HG03103 (cell line): ENCODE measurements around the gene BCAS3.
"Not testable (repeated sequence)": the region's sequence is repeated elsewhere in the genome, so short reads cannot be mapped to it uniquely, and the experiment has no call there.

Source experiments
- ATAC-seq: cut with Tn5 transposase; IDR thresholded peaks from one replicate; pipeline ENCODE4 v1.9.1; 2021; ENCODE audit warnings: low read depth; ENCODE audit not compliant: unreplicated experiment

Gene BCAS3

DNA sequence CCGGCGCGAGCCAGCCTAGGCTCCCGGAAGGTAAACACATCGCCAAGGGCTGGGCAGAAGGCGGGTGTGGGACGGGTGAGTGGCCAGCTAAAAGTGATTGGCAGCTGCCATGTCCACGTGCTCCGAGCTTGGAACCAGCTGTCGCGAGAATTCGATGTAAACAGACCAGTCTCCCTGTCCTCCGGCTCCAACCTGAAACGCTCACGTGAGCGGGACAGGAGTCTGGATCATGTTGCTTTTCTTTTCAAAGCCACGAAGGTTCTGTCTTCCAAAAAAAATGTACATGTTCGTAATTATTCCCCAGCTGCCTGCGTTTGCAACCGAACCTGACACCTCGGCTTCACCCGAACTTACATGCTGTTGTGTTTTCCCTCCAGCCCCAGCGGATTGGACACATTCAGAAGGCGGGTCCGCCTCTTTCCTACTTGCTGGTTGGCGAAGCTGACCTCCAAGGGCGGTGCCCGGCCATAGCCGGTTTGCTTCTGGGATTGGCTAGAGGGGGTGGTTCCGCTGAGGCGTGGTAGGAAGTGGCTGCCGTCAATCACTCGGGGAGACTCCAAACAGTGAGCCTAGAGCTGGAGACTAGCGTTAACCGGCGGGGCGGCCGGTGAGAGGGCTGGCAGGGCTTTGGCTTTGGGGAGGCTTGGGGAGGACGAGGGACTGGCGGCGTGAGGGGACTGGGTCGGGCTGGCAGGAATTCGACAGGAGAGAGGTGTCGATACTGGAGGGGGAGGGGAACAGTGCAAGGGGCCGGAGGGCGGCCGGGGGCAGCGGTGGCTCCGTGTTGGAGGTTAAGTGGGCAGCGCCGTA, at the start of gene BCAS3:
BCAS3 (plus strand) TSS at position 544 of the 810 bp plus-strand sequence.
- ATAC-seq = peak; percentile 95

DNA sequence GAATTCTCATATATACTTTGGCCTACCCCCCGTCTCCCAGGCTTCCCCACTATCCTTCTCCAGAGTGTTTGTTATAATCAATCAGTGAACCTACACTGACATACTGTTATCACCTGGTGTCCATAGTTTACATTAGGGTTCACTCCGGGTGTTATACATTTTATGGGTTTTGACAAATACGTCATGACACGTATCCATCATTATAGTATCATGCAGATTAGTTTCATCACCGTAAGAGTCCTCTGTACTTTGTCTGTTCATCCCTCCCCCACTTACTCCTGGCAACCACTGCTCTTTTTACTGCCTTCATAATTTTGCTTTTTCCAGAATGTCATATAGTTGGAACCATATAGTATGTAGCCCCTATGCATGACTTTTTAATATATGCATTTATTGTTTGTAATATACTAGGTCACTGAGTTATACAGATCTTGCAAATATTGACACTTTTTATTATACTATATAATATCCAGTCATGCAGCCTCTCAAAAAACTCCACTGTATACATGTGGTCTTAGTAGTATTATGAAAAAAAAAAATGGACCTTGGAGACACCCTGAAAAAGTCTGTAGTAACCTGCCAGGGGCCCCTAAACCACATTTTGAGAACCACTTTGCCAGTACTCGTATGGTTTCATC, 49.3 kb upstream of the BCAS3 start:
- ATAC-seq = no peak

DNA sequence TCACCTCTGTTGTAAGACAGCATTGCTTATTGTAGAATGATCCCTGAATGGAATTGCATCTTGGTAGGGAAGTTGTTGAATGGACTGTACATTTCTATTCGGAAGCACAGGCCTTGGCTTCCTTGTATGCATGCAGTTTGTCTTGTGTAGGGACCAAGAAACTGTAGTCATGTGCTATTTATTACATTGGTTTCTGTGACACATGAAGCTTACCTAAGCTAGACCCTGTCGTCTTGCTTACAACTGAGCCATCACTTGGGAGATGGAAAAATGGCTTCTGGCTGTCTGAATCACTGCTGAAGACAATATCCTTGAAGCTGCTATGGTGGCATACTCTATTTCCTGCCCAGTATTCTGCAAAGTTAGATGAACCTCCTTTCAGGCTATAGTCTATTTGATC, 48.5 kb upstream of the BCAS3 start:
- ATAC-seq = no peak

DNA sequence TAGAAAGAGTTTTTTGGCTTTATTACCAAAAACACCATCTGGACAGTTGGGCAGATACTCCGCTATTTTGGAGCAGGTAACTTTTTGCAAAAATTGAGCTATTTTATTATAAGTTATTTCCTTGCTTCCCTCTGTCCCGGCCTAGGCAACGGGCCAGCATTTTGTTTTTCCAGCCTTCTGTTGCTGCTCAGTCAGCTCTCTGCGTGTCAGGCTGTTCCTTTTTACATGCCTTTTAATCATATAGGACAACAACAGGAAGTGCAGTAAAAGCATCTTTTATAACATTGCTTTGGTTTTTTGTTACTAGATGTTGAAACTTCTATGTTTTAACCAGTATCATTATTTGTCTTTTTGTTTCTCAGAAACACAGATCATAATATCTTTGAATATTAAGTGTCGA, 47.3 kb upstream of the BCAS3 start:
- no peak for ATAC-seq

DNA sequence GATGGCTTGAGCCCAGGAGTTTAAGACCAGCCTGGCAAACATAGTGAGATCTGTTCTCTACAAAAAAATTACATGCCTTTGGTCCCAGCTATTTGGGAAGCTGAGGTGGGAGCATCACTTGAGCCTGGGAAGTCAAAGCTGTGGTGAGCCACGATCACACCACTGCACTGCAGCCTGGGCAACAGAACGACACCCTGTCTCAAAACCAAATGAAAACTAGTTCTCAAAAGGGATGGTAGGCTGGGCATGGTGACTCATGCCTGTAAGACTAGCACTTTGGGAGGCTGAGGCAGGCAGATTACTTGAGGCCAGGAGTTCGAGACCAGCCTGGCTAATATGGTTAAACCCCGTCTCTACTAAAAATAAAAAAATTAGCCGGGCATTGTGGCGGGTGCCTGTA, 46.5 kb upstream of the BCAS3 start:
- no peak for ATAC-seq

DNA sequence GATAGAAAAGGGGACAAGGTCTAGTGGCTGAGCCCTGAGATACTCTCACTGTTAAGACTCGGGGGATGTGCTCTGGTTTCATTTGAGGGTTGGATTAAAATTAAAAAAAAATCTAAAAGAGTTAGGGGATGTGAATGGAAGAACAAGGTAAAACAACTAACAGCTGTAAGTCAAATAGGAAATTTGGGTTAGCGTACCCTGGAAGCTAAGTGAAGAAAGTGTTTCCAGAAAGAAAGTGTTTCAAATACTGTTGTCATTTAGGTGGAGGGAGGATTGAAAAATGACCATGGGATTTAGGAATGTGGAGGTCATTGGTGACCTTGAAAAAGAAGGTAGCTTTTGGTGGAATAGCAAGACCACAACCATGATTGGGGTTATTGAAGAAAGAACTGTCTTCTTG, 40.0 kb upstream of the BCAS3 start:
- ATAC-seq = no peak

DNA sequence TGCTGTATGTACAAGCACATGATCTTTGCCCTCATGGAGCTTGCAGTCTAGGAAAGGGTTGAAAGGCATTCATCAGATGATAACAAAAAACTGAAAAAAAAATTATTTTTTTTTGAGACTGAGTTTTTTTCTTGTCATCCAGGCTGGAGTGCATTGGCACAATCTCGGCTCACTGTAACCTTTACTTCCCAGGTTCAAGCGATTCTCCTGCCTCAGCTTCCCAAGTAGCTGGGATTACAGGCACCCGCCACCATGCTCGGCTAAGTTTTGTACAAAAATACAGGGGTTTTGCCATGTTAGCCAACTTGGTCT, 38.7 kb upstream of the BCAS3 start:
- ATAC-seq = no peak

DNA sequence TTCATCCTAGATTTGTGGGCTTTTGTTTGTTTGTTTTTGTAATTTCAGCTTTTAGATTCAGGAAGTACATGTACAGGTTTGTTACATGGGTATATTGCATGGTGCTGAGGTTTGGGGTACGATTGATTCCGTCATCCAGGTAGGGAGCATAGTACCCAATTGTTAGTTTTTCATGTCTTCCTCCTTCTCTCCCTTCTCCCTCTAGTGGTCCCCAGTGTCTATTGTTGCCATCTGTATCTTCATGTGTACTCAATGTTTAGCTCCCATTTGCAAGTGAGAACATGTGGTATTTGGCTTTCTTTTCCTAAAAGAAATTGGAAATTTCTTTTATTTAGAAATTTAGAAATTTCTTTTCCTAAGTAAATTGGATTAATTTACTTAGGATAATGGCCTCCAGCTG, 37.1 kb upstream of the BCAS3 start:
- no peak for ATAC-seq

DNA sequence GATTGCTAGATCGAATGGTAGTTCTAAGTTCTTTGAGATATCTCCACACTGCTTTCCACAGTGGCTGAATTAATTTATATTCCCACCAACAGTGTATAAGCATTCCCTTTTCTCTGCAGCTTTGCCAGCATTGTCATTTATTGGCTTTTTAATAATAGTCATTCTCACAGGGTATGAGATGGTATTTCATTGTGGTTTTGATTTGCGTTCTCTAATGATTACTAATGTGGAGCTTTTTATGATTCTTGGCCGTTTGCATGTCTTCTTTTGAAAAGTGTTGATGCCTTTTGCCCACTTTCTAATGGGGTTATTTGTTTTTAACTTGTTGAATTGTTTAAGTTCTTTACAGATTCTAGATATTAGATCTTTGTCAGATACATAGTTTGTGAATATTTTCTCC, 36.5 kb upstream of the BCAS3 start:
- no peak for ATAC-seq

DNA sequence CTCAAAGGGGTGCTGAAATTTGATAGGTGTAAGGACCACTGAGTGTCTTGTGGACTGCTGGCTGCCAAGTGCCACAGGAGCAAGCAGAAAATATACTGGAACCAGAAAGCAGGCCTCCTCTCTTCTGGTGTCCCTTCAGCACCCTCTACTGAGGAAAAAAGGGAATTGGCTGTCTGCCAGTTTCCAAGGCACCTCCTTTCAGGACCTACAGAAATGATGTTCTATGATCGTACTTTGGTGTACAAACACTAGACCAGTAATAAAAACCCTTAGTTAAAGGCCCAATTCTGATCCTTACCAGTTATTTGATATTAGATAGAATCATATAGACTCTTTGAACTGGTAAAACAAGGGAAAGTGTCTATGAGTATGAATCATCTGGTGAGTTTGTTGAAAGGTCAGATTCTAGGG, 35.8 kb upstream of the BCAS3 start:
- no peak for ATAC-seq

DNA sequence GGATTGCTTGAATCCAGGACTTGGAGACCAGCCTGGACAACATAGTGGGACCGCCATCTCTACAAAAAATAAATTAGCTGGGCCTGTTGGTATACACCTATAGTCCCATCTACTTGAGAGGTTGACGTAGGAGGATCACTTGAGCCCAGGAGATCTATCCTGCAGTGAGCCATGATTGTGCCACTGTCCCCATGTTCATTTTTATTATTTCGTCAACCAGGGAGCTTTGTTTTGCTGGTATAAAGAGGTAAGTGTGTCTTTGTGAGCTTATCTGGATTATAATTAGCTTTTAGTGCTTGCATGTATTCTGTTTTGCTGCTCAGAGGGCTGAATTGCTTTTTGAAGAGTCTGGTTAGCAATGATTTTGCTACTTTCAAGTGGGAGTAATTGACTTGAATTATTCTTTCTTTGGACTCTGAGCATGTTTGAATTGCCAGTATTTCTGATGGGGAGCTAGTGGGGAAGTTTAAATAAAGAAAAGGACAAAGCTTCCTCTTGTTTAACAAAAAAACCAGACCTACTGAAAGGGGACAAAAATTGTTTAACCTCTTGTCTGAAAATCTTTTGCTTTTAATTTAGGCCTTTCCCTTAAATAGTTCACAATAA, 31.6 kb upstream of the BCAS3 start:
- no peak for ATAC-seq

DNA sequence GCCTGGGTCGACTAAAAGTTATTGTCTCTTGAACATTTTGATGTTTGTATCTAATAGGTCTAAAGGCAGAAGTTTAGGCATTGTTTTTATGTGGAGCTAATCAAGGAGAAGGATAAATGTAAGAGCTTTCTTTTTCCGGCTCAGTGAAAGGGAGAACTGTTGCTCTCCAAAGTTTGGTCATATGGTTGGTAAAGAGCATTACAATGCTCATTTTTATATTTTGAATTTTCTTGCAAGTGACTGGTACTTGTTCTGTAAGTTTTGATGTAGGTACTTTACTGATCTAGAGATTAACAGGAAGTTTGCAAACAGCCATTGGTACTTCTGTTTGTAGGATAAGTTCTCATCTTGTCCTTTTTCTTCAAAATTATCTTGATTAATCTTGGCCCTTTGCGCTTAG, 30.9 kb upstream of the BCAS3 start:
- no peak for ATAC-seq

DNA sequence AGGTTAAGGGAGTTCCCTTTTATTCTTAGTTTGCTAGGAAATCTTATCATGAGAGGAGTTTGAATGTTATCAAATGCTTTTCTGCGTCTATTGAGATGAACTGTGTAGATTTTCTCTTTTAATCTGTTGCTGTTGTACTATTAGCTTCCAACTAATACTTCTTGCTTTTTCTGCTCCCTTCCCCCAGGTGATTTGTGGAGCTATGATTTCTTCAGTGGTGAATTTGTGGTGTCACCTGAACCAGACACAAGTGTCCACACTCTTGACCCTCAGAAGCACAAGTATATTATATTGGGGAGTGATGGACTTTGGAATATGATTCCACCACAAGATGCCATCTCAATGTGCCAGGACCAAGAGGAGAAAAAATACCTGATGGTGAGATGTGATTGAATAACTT, 29.9 kb upstream of the BCAS3 start:
- ATAC-seq = no peak

DNA sequence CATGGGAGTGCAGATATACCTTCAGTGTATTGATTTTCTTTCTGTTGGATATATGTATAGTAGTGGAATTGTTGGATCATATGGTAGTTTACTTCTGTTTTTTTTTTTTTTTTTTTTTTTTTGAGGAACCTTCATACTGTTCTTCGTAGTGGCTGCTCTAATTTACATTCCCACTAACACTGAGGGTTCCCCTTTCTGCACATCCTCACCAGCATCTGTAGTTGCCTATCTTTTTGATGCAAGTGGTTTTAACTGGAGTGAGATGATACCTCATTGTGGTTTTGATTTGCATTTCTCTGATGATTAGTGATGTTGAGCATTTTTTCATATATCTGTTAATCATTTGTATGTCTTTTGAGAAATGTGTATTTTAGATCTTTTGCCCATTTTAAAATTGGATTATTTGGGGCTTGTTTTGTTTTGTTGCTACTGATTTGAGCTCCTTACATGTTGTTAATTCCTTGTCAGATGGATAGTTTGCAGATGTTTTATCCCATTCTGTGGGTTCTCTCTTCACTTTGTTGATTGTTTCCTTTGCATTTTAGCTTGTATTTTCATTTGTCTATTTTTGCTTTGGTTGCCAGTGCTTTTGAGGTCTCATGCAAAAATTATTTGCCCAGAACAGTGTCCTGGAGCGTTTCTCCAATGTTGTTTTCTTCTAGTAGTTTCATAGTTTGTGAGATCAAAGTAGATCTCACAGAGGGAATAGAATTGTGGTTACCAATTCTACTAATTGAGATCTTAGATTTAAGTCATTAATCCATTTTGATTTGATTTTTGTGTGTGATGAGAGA, 25.0 kb upstream of the BCAS3 start:
- ATAC-seq = peak; percentile 98

DNA sequence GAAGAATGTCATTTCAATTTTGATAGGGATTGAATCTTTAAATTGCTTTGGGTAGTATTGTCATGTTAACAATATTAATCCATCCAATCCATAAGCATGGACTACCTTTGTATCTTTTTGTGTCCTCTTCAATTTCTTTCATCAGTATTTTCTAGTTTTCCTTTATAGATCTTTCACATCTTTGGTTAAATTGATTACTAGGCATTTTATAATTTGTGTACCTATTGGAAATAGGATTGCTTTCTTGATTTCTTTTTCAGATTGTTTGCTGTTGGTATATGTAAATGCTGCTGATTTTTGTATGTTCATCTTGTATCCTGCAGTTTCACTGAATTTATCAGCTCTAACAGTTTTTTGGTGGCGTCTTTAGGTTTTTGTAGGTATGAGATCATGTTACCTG, 24.1 kb upstream of the BCAS3 start:
- no peak for ATAC-seq

DNA sequence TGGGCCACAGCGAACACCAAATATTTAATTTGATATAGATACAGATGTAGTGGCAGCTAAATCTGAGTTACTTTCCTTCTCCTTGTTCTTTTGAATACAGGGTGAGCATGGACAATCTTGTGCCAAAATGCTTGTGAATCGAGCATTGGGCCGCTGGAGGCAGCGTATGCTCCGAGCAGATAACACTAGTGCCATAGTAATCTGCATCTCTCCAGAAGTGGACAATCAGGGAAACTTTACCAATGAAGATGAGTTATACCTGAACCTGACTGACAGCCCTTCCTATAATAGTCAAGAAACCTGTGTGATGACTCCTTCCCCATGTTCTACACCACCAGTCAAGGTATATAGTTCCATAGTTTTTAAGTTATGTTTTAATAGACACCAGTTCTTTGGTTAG, 21.2 kb upstream of the BCAS3 start:
- no peak for ATAC-seq

DNA sequence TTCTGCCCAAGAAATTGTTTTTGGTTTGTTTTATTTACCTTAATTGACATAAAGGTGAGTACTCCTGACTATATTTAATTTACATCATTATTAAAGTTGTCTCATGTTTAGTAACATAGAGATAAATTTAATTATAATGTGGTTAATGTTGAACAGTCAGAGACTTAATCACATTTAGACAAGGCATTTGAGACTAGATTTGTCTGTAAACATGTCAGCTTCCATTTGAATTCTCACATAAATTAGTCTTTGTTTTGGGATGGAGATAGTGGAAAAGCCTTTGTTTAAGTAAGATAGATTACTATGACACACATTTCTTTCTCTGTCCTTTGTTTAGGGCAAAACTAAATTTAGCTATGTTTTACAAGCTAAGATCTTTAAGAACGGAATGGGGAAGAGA, 18.5 kb upstream of the BCAS3 start:
- no peak for ATAC-seq

DNA sequence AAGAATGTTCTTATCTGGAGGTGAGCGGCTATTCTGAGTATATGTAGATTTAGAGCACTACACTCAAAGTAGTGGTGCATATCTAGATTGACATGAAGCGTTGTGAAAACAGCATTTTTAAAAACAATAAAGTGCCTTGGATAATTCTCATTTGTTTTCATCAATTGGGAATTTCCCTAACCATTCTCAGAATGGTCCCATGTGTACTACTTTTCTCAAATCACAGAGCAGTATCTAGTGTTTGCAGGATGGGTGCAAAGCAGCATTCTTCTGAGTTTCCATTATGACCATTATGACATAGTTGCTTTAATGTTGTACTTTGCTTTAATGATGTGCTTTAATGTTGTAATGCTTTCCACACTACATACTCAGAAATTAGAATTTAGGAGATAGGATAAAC, 16.2 kb upstream of the BCAS3 start:
- ATAC-seq = no peak

DNA sequence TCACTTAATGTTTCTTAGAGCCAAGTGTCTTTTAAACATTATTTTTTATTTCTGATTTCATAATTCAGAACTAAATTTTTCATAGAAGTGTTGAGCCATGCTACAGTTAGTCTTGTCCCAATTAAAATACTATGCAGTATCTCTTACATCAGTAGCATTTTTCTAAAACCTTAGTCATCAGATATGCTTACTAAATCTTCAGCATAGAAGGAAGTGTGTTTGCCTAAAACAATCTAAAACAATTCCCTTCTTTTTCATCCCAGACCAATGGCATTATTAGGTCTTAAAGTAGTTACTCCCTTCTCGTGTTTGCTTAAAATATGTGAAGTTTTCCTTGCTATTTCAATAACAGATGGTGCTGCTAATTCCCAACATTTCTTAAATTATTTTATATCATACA, 13.6 kb upstream of the BCAS3 start:
- no peak for ATAC-seq

DNA sequence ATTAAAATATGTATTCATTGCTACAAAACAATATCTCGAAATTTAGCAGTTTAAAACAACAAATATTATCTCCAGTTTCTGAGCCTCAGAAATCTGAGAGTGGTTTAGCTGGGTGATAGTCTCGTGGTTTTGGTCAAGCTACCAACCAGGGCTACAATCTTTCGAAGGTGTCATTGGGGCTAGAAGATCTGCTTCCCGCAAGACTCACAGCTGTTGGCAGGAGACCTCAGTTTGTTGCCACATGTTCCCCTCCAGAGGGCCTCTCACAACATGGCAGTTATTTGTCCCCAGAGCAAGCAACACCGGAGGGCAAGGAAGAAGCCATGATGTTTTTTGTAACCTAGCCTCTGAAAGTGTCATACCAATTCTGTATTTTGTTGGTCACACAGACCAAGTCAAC, 12.0 kb upstream of the BCAS3 start:
- no peak for ATAC-seq

DNA sequence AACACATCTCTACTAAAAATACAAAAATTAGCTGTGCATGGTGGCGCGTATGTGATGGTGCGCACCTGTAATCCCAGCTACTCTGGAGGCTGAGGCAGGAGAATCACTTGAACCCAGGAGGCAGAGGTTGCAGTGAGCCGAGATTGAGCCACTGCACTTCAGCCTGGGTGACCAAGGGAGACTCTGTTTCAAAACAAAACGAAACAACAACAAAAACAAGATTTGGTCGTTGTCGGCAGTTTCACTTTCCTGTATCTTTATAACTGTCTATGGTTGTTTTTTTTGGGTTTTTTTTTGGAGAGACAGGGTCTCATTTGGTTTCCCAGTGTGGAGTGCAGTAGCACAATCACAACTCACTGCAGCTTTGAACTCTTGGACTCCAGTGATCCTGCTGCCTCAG, 8.9 kb upstream of the BCAS3 start:
- not testable (repeated sequence) for ATAC-seq
